K562 (cell line): ENCODE measurements around the gene TCIRG1. TPM values are rescaled to one million over a fixed set of nuclear protein-coding genes. Genes with fewer than 3 reads are reported as not detected.
A peak's percentile ranks its signal among the peaks of the same experiment; 100 is the strongest.

Experiments
- CBFA2T2 ChIP-seq: fragments of 450-650 bp; conservative IDR thresholded peaks from 2 replicates; pipeline ENCODE4 v1.6.1; 2017; ENCODE audit warnings: mild to moderate bottlenecking
- CREM ChIP-seq: IDR thresholded peaks from 2 replicates; pipeline ENCODE4 v1.6.1; 2014; ENCODE audit warnings: antibody characterized with exemption, low read depth
- ELK3 ChIP-seq: fragments of 450-650 bp; formaldehyde crosslinking; IDR thresholded peaks from 2 replicates; pipeline ENCODE4 v1.4.0; 2020; ENCODE audit warnings: mild to moderate bottlenecking
- GTF2B ChIP-seq: IDR thresholded peaks from 2 replicates; pipeline ENCODE4 v1.6.1; 2011; ENCODE audit not compliant: insufficient read length; ENCODE audit errors: extremely low read depth
- HBP1 ChIP-seq: fragments of 450-650 bp; formaldehyde crosslinking; IDR thresholded peaks from 2 replicates; pipeline ENCODE4 v1.4.0; 2022; ENCODE audit warnings: missing genetic modification characterization
- MCM7 ChIP-seq, 2 experiments: fragments of 450-650 bp; IDR thresholded peaks; 2 replicates each; pipeline ENCODE4 v1.6.1; 2016 to 2018
- MLX ChIP-seq, 2 experiments: fragments of 450-650 bp in 1 of 2; sonication (generic) in 1 of 2; formaldehyde crosslinking; conservative IDR thresholded peaks; 2 replicates each; pipeline versions ENCODE4 v1.4.0 to v1.8.1; 2020 to 2022; ENCODE audit warnings: mild to moderate bottlenecking in 1 of 2, missing genetic modification reagents in 1 of 2
- MTA1 ChIP-seq: fragments of 450-650 bp; IDR thresholded peaks from 2 replicates; pipeline ENCODE4 v1.6.1; 2017; ENCODE audit warnings: borderline replicate concordance
- MYBL2 ChIP-seq, 2 experiments: fragments of 450-650 bp in 1 of 2; sonication (generic) in 1 of 2; formaldehyde crosslinking in 1 of 2; IDR thresholded peaks; 2 replicates each; pipeline versions ENCODE4 v1.6.1 to v1.8.1; 2017 to 2022; ENCODE audit warnings: borderline replicate concordance in 1 of 2, inconsistent platforms in 1 of 2, low read depth in 1 of 2, mild to moderate bottlenecking in 1 of 2, missing genetic modification reagents in 1 of 2, moderate library complexity in 1 of 2
- NBN ChIP-seq: fragments of 450-650 bp; IDR thresholded peaks from 2 replicates; pipeline ENCODE4 v1.6.1; 2016; ENCODE audit warnings: low read depth, mild to moderate bottlenecking
- POLR2H ChIP-seq: IDR thresholded peaks from 2 replicates; pipeline ENCODE4 v1.6.1; 2016; ENCODE audit warnings: missing genetic modification characterization, low read depth, mild to moderate bottlenecking, control low read depth, missing compliant biosample characterization, moderate library complexity
- SAFB2 ChIP-seq: fragments of 200-400 bp; formaldehyde crosslinking; IDR thresholded peaks from 2 replicates; pipeline ENCODE4 v1.6.1; 2018; ENCODE audit warnings: borderline replicate concordance, low read length, low read depth, moderate library complexity; ENCODE audit not compliant: severe bottlenecking
- SNIP1 ChIP-seq: fragments of 450-650 bp; IDR thresholded peaks from 2 replicates; pipeline ENCODE4 v1.7.1; 2017; ENCODE audit warnings: low read depth, mild to moderate bottlenecking
- SRSF1 ChIP-seq: fragments of 200-400 bp; formaldehyde crosslinking; IDR thresholded peaks from 2 replicates; pipeline ENCODE4 v1.6.1; 2017; ENCODE audit warnings: mild to moderate bottlenecking, low read depth, low read length, moderate library complexity
- STAG1 ChIP-seq: sonication (generic); formaldehyde crosslinking; IDR thresholded peaks from 2 replicates; pipeline ENCODE4 v1.5.0; 2020; ENCODE audit warnings: missing genetic modification reagents, borderline replicate concordance
- TAF9B ChIP-seq: fragments of 450-650 bp; IDR thresholded peaks from 2 replicates; pipeline ENCODE4 v1.6.1; 2018; ENCODE audit warnings: mild to moderate bottlenecking; ENCODE audit not compliant: partially characterized antibody
- TEAD1 ChIP-seq, 2 experiments: fragments of 450-650 bp in 1 of 2; sonication (generic) in 1 of 2; formaldehyde crosslinking; IDR thresholded peaks; 2 replicates each; pipeline versions ENCODE4 v1.4.0 to v1.8.0; 2020 to 2022; ENCODE audit warnings: mild to moderate bottlenecking in 2 of 2, missing genetic modification reagents in 1 of 2
- ZBTB2 ChIP-seq: fragments of 450-650 bp; IDR thresholded peaks from 2 replicates; pipeline ENCODE4 v1.6.1; 2016; ENCODE audit warnings: antibody characterized with exemption
- ZNF134 ChIP-seq: fragments of 250-450 bp; sonication (Bioruptor Pico); conservative IDR thresholded peaks from 2 replicates; pipeline ENCODE4 v1.4.0; 2020
- ZNF224 ChIP-seq: sonication (generic); formaldehyde crosslinking; IDR thresholded peaks from 2 replicates; pipeline ENCODE4 v1.8.0; 2022; ENCODE audit warnings: mild to moderate bottlenecking, missing genetic modification reagents
- ZNF561 ChIP-seq: fragments of 450-650 bp; formaldehyde crosslinking; conservative IDR thresholded peaks from 2 replicates; pipeline ENCODE4 v1.4.0; 2020; ENCODE audit warnings: mild to moderate bottlenecking, moderate library complexity
- polyA plus RNA-seq, 8 experiments: library from polyadenylated mRNA; depleted of rRNA in 4 of 8; stranded (reverse) in 5 of 8; unstranded in 3 of 8; fragments of >200 nt; fragmentation: Nextera tagmentation in 2 of 8; fragmentation: Illumina TruSeq in 1 of 8; extraction: Ambion mirVana in 2 of 8; extraction: Trizol in 1 of 8; gene quantifications; 2 replicates each; pipeline versions ENCODE4 v1.2.1 to v1.2.3, GENCODE V29; 2011 to 2014; ENCODE audit warnings: inconsistent platforms in 1 of 8, missing spikeins in 1 of 8
- total RNA-seq, 7 experiments: library from RNA; depleted of rRNA in 6 of 7; stranded (reverse); fragments of >200 nt in 6 of 7; fragmentation: Illumina TruSeq in 2 of 7; extraction: Trizol in 2 of 7; gene quantifications; 2 replicates each; pipeline versions ENCODE4 v1.2.1 to v1.2.3, GENCODE V29; 2011 to 2021; ENCODE audit warnings: low replicate concordance in 1 of 7

Gene TCIRG1
- total and polyA plus RNA-seq, 9 of the 15 experiments (the other 6 are each of a cell fraction or from before 2014, with no cell fraction given), result 0.49 to 143 (median 24.4) TPM

GRCh38 chr11:67996622-67997474 is 42.0 kb upstream of the TCIRG1 start (continued):
- no peak for TF ChIP-seq ZNF224 (CRISPR knock-in tag)
- TF ChIP-seq HBP1 (CRISPR knock-in tag), result peak; percentile 32; the same call in 1 of the 2 replicates
- TF ChIP-seq ZBTB2, result no peak
- no peak for TF ChIP-seq STAG1
- peak; percentile 63 for TF ChIP-seq CBFA2T2
- TF ChIP-seq ZNF561, result no peak
- no peak for TF ChIP-seq TAF9B
- TF ChIP-seq ELK3 (CRISPR knock-in tag), result no peak
- no peak for TF ChIP-seq SAFB2
- no peak; a peak in 1 of 4 replicates for TF ChIP-seq TEAD1 (CRISPR knock-in tag; IDR thresholded peaks at IDR 0.05)
- TF ChIP-seq MTA1, result no peak
- no peak for TF ChIP-seq MCM7 (IDR thresholded peaks at IDR 0.05)
- no peak for TF ChIP-seq MYBL2 (IDR thresholded peaks at IDR 0.05; ENCODE audit: low read depth)
- TF ChIP-seq MYBL2 (CRISPR knock-in tag; IDR thresholded peaks at IDR 0.05; ENCODE audit: borderline replicate concordance), result no peak
- TF ChIP-seq SNIP1, result no peak
- peak; percentile 18; the same call in 1 of the 2 replicates for TF ChIP-seq NBN
- no peak for TF ChIP-seq SRSF1
- no peak for TF ChIP-seq MLX (CRISPR knock-in tag; conservative IDR thresholded peaks at IDR 0.05)
- TF ChIP-seq GTF2B, result no peak
- TF ChIP-seq ZNF134 (CRISPR knock-in tag), result no peak
- TF ChIP-seq POLR2H (tag), result no peak
- no peak for TF ChIP-seq CREM
